ENCODE data around the gene ZER1. TPM values are rescaled to one million over a fixed set of nuclear protein-coding genes. Genes with fewer than 3 reads are reported as not detected.
A peak's percentile ranks its signal among the peaks of the same experiment; 100 is the strongest.

ZER1 gene
- total RNA-seq, 2 donors from 2014 or later = 30.6 to 32.6 TPM

DNA sequence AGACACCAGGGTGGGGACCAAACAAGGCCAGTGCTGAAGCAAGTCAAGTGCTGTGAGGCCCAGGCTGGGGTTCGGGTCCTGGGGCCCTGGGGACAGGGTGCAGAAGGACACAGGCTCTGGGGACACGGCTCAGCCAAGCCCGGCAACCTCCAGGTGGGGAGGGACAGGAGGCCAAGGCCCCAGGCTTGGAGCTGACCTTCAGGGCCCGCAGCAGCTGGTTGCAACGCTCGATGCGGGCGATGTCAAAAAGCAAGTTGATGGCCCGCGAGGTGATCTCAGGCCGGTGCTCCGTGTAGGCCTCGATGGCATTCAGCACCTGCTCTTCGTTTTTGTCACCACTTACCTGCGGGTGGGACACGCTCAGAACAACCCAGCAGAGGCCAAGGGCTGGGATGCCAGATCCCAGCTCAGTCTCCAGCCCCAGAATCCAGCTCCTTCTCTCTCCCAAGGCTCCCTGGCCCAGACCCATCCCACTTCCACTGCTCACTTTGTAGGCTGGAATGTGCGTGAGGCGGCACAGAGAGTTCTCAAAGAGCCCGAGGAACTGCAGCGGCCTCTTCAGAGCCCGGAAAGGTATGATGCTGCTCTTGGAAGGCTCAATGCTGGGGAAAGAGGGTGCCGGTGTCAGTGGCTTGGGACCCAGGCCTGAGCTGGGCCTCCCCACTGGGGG, 20.7 kb downstream of the ZER1 start:
- H3K4me3 Mint-ChIP-seq = no peak overlapping the region
- ATAC-seq (replicated peaks in 1 of 2) (no peak), DNase-seq (no peak)
- no peaks in the 10 kb centered on the region for H3K9me3 Mint-ChIP-seq
- H3K36me3 Mint-ChIP-seq (ENCODE audit: insufficient read depth in 2 of 2) = no peaks in the 10 kb centered on the region
- H3K27me3 Mint-ChIP-seq (ENCODE audit: low read depth) = no peaks in the 10 kb centered on the region
- H3K4me1 Mint-ChIP-seq (ENCODE audit: low read depth) = no peaks in the 10 kb centered on the region
- no peak overlapping the region for H3K27ac Mint-ChIP-seq

DNA sequence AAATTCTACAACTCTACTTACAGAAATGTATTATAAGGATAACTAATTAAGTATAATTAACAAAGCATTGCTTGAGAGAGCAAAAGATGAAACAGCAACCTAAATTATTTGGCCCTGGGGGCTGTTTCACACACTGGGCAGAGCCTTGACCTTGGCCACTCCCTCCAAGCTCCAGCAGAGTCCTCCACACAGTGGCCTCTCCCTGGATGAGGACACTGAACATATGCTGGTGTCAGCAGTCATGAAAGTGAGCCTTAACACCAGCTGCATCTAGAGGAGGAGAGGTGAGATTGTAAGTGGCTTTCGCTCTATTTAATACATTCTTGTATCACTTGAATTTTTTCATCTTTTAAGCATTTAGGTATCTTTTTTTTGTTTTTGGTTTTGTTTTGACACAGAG, 24.5 kb downstream of the ZER1 start:
- H3K9me3 Mint-ChIP-seq = no peaks in the 10 kb centered on the region
- H3K27me3 Mint-ChIP-seq (ENCODE audit: low read depth) = no peaks in the 10 kb centered on the region
- no peaks in the 10 kb centered on the region for H3K4me1 Mint-ChIP-seq (ENCODE audit: low read depth)
- ATAC-seq (replicated peaks in 1 of 2) = no peak
- H3K27ac Mint-ChIP-seq = no peak overlapping the region
- no peaks in the 10 kb centered on the region for H3K36me3 Mint-ChIP-seq (ENCODE audit: insufficient read depth in 2 of 2)
- no peak overlapping the region for H3K4me3 Mint-ChIP-seq
- no peak for DNase-seq

DNA sequence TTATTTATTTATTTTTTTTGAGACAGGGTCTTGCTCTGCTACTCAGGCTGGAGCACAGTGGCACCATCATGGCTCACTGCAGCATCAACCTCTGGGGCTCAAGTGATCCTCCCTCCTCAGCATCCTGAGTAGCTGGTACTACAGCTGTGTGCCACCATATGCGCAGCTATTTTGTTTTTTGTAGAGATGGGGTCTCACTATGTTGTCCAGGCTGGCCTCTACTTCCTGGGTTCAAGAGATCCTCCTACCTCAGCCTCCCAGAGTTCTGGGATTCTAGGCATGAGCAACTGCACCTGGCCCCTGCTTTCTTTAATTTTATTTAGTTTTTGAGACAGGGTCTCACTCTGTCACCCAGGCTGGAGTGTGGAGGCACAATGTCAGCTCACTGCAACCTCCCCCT, 28.3 kb downstream of the ZER1 start:
- Mint-ChIP-seq H3K4me3 (no peak overlapping the region), H3K9me3 (no peaks in the 10 kb centered on the region), H3K27ac (no peak overlapping the region), H3K36me3 (ENCODE audit: insufficient read depth in 2 of 2) (no peaks in the 10 kb centered on the region), H3K27me3 (ENCODE audit: low read depth) (no peaks in the 10 kb centered on the region), H3K4me1 (ENCODE audit: low read depth) (no peaks in the 10 kb centered on the region)
- DNase-seq (no peak), ATAC-seq (replicated peaks in 1 of 2) (no peak)

DNA sequence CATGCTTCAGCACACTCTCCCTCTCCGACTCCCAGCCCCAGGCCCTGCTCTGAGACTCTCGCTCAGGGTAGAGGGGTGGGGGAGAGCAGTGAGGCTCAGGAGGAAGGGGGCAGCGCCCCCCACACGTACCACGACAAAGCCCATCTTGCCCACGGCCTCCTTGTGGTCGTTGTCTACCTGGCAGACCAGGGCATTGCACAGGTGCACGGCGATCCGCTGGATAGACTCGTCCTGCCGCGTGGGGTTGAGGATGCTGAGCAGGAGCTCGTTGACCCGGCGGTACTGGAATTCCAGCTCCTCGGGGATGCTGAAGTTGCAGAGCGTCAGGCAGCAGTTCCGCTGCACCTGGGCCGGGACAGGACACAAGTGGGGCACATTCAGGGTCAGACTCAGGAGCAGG, 29.3 kb downstream of the ZER1 start:
- Mint-ChIP-seq H3K4me1 (ENCODE audit: low read depth) (no peaks in the 10 kb centered on the region), H3K27me3 (ENCODE audit: low read depth) (no peaks in the 10 kb centered on the region), H3K4me3 (no peak overlapping the region), H3K27ac (no peak overlapping the region), H3K36me3 (ENCODE audit: insufficient read depth in 2 of 2) (peaks cover 0 to 2% of the 10 kb centered on the region in 2 donors), H3K9me3 (no peaks in the 10 kb centered on the region)
- DNase-seq (no peak), ATAC-seq (replicated peaks in 1 of 2) (no peak)

DNA sequence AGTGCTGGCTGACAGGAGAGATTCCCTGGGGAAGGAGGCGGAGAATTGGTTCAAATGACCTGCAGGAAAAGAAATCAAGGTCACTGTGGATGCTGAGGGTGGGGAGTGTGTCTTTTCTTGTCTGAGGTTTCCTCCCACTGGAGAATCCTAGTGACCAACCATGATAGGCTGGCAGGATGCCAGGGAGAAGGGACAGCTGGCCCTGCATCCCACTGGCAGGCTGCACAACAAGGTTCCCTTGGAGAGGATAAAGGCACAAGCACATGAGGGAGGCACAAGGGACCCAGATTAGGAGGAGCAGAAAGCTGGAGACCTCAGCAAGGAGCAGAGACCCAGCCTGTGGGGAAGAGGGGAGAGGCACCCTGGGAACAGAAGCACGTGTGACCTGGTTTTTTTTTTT, 36.4 kb downstream of the ZER1 start:
- no peak for DNase-seq
- H3K36me3 Mint-ChIP-seq (ENCODE audit: insufficient read depth in 2 of 2) = peaks cover 0 to 2% of the 10 kb centered on the region in 2 donors
- H3K27me3 Mint-ChIP-seq (ENCODE audit: low read depth) = no peaks in the 10 kb centered on the region
- no peak for ATAC-seq (replicated peaks in 1 of 2)
- peaks cover 5% of the 10 kb centered on the region for H3K4me1 Mint-ChIP-seq (ENCODE audit: low read depth)
- H3K4me3 Mint-ChIP-seq = no peak overlapping the region
- H3K27ac Mint-ChIP-seq = no peak overlapping the region
- H3K9me3 Mint-ChIP-seq = no peaks in the 10 kb centered on the region

DNA sequence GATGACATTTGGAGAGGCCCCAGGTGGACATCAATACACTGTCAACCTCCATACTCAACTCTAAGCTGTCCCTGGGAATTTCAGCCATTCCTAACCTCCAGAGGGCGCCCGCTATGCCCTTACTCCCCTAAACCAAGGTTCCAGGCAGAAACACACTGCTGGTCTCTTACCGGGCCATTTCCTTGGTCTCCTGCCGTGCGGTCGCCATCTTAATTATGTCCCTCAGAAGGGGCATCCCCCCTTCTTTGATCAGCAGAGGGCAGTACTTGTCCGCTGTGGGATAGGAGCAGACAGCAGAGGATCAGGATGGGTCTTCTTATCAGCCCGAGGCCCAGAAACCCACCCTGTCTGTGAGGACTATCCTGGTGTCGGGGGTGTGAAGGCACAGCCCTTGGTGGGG, 38.5 kb downstream of the ZER1 start:
- Mint-ChIP-seq H3K36me3 (ENCODE audit: insufficient read depth in 2 of 2) (peaks cover 0 to 2% of the 10 kb centered on the region in 2 donors), H3K4me3 (no peak overlapping the region), H3K4me1 (ENCODE audit: low read depth) (peaks cover 6% of the 10 kb centered on the region), H3K27ac (no peak overlapping the region), H3K9me3 (no peaks in the 10 kb centered on the region), H3K27me3 (ENCODE audit: low read depth) (no peaks in the 10 kb centered on the region)
- ATAC-seq (replicated peaks in 1 of 2) (peak in 1 of 2 donors; percentile 7), DNase-seq (peak in 1 of 2 donors; percentile 10)

DNA sequence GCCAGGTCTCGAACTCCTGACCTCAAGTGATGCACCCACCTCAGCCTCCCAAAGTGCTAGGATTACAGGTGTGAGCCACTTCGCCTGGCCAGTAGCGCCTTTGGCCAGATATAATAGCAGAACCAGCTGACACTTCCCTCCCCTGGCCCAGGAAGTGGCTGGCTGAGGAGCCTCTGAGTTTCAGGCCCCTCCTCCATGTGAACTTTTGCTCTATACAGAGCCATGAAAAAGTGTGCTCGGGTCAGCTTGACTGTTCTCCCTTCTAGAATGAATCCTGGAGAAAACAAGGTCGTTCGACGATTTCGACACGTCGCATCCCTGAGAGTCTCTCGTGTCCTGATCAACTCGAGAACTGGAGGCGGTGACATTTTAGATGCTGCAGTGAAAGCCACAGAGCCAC, 39.2 kb downstream of the ZER1 start:
- H3K36me3 Mint-ChIP-seq (ENCODE audit: insufficient read depth in 2 of 2) = peaks cover 0 to 1% of the 10 kb centered on the region in 2 donors
- no peak overlapping the region for H3K4me3 Mint-ChIP-seq
- H3K27me3 Mint-ChIP-seq (ENCODE audit: low read depth) = no peaks in the 10 kb centered on the region
- DNase-seq (no peak), ATAC-seq (replicated peaks in 1 of 2) (no peak)
- H3K9me3 Mint-ChIP-seq = no peaks in the 10 kb centered on the region
- H3K4me1 Mint-ChIP-seq (ENCODE audit: low read depth) = peaks cover 12% of the 10 kb centered on the region
- H3K27ac Mint-ChIP-seq = no peak overlapping the region

DNA sequence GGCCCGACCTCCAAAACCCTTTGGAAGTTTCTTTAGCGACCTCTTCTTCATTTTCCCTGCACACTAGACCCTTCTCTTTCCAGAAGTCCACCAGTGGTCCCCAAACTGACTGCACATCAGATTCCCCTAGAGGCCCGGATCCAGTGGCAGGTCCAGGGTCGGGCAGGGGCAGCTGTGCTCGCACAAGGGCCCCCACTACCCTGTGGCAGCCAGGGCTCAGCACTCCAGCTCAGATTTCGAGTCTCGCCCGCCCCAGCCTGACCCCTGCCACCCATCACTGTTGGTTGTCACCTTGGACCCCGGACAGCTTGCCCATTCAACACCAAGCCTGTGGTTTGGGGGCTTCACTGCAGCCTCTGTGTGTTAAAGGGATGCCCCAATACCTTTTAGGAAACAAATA, 40.0 kb downstream of the ZER1 start:
- ATAC-seq (replicated peaks in 1 of 2) (no peak), DNase-seq (no peak)
- H3K27me3 Mint-ChIP-seq (ENCODE audit: low read depth) = no peaks in the 10 kb centered on the region
- H3K36me3 Mint-ChIP-seq (ENCODE audit: insufficient read depth in 2 of 2) = no peaks in the 10 kb centered on the region
- no peak overlapping the region for H3K27ac Mint-ChIP-seq
- H3K4me3 Mint-ChIP-seq = no peak overlapping the region
- H3K9me3 Mint-ChIP-seq = no peaks in the 10 kb centered on the region
- H3K4me1 Mint-ChIP-seq (ENCODE audit: low read depth) = peaks cover 21% of the 10 kb centered on the region

DNA sequence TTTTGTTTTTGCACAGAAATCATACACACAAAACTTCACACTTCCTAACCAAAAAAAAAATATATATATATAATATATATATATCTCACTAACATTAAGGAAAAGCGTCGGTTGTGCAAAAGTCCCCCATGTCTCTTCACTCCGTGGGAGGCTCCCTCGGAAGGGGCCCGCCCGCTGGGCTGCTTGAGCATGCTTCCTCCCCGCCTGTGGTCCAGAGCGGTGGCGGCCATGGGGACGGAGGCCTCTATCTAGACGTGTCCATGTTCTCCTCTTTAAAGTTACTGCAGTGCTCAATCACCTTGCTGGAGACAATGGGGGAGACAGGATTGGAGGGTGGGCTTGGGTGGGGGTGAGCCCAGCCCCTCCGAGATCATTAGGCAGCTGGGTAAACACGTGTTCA, 40.6 kb downstream of the ZER1 start:
- no peaks in the 10 kb centered on the region for H3K27me3 Mint-ChIP-seq (ENCODE audit: low read depth)
- no peak overlapping the region for H3K4me3 Mint-ChIP-seq
- no peak overlapping the region for H3K27ac Mint-ChIP-seq
- no peaks in the 10 kb centered on the region for H3K9me3 Mint-ChIP-seq
- no peaks in the 10 kb centered on the region for H3K36me3 Mint-ChIP-seq (ENCODE audit: insufficient read depth in 2 of 2)
- peaks cover 26% of the 10 kb centered on the region for H3K4me1 Mint-ChIP-seq (ENCODE audit: low read depth)
- DNase-seq (no peak), ATAC-seq (replicated peaks in 1 of 2) (no peak)

DNA sequence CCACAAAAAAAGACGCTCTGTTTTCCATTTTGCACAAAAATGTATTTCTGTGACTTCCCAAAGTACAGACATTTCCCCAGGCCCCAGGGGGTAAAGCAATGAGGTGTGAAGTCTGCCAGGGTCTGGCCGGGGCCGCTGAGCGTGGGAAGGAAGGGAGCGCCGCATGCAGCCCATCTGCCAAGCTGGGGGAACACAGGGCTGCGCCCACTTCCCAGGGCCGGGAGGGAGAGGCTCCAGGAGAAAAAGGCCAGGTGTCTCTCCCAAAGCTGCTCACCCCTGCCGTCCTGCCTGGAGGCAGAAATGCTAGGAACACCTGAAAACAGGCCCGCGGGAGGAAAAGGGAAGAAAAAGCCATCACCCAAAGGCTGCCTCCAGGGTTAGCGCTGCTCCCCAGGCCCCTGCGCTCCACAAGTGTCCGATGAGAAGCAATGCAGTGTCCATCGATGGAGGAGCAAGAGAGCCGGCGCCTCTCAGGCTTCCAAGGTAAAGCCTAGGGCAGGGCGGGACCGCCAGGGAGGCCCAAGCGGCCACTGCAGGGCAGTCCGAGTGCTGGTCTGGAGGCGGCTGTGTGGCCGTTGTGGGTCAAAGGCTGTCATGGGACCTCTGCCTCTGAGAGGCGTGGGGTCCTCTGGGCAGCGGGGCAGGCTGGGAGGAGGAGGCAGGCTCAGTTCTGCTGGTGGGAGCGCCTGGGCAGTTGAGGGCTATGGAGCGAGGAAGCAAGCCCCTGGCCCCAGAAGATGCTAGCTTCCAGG, 41.8 kb downstream of the ZER1 start:
- Mint-ChIP-seq H3K27me3 (ENCODE audit: low read depth) (no peaks in the 10 kb centered on the region), H3K27ac (no peak overlapping the region), H3K9me3 (no peaks in the 10 kb centered on the region), H3K36me3 (ENCODE audit: insufficient read depth in 2 of 2) (no peaks in the 10 kb centered on the region), H3K4me3 (no peak overlapping the region), H3K4me1 (ENCODE audit: low read depth) (peaks cover 36% of the 10 kb centered on the region)
- DNase-seq (no peak), ATAC-seq (replicated peaks in 1 of 2) (peak in 1 of 2 donors; percentile 24)

DNA sequence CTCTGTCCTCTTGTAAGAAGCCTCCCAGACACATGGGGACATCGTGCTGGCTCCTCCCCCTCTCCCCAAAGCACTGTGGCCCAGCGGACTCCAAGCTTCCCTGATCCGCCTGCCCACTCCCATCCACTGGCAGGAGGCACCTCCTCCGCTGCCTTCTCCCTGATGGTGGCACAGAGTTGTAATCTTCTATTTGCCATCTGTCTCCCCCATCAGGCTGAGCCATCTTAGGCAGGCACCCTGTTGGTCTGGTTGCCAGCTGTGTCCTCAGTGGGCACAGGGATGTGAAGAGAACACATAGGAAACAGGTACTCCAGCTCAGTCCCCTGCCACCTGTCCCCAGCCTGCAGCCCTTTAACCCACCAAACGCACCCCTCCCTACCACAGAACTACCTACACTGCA, 42.4 kb downstream of the ZER1 start:
- no peaks in the 10 kb centered on the region for H3K27me3 Mint-ChIP-seq (ENCODE audit: low read depth)
- ATAC-seq (replicated peaks in 1 of 2) = no peak
- H3K4me1 Mint-ChIP-seq (ENCODE audit: low read depth) = peaks cover 42% of the 10 kb centered on the region
- peaks cover 0 to 2% of the 10 kb centered on the region in 2 donors for H3K36me3 Mint-ChIP-seq (ENCODE audit: insufficient read depth in 2 of 2)
- H3K4me3 Mint-ChIP-seq = no peak overlapping the region
- DNase-seq = no peak
- H3K27ac Mint-ChIP-seq = no peak overlapping the region
- H3K9me3 Mint-ChIP-seq = no peaks in the 10 kb centered on the region

DNA sequence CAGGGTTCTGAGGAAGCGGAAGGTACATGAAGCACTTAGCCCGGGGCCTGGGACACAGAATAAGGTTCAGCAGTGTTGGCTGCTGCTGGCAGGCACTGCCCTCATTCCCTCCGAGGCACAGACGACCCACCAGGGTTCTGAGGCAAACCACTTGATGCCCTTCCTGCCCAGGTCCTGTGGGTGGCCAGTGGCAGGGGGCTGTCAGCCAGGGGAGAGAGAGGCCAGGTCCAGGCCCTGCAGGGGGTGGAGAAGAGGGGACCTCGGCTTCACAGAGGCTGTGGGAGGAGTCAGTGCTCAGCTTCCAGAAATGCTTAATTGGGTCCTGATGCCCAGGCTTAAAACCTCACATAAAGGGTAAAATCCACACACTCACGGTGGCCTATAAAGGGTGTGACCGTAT, 43.4 kb downstream of the ZER1 start:
- Mint-ChIP-seq H3K27ac (peak overlapping the region; percentile 40), H3K36me3 (ENCODE audit: insufficient read depth in 2 of 2) (peaks cover 2 to 3% of the 10 kb centered on the region in 2 donors), H3K9me3 (no peaks in the 10 kb centered on the region), H3K4me1 (ENCODE audit: low read depth) (peaks cover 48% of the 10 kb centered on the region), H3K27me3 (ENCODE audit: low read depth) (no peaks in the 10 kb centered on the region), H3K4me3 (no peak overlapping the region)
- DNase-seq (no peak), ATAC-seq (replicated peaks in 1 of 2) (no peak)

DNA sequence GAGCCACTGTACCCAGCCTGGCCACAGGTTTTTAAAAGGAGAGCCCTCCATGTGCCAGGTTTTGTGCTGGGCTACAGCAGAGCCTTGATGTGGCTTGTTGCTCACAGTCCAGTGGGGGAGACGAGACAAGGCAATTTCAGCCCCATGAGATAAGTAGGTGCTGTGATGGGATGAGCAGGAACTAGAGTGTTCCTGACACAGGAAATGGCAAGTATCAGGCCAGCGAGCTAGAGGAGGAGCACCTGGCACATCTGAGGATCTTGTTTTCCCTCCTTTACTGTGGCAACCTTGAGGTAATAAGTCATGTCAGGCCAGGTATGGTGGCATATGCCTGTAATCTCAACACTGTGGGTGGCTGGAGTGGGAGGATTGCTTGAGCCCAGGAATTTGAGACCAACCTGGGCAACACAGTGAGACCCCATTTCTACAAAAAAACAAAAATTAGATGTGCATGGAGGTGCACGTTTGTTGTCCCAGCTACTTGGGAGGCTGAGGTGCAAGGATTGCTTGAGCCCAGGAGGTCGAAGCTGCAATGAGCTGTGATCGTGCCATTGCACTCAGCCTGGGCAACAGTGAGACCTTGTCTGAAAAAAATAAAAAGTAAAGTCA, 44.0 kb downstream of the ZER1 start:
- Mint-ChIP-seq H3K27me3 (ENCODE audit: low read depth) (no peaks in the 10 kb centered on the region), H3K4me1 (ENCODE audit: low read depth) (peaks cover 49% of the 10 kb centered on the region), H3K4me3 (peak overlapping the region in 1 of 2 donors; percentile 34), H3K9me3 (no peaks in the 10 kb centered on the region), H3K27ac (no peak overlapping the region), H3K36me3 (ENCODE audit: insufficient read depth in 2 of 2) (peaks cover 2 to 3% of the 10 kb centered on the region in 2 donors)
- DNase-seq = no peak
- ATAC-seq (replicated peaks in 1 of 2) = no peak

Data from activated T-cell treated with anti-CD3 and anti-CD28 coated beads, Interleukin-2, amount 50 U/mL, for 72 hours (primary cell).